HG03457 (cell line): ENCODE data around the gene NES.

Experiments used
- ATAC-seq: cut with Tn5 transposase; IDR thresholded peaks from one replicate; pipeline ENCODE4 v1.9.1; 2021; ENCODE audit warnings: moderate number of reproducible peaks; ENCODE audit not compliant: unreplicated experiment

Gene NES, protein sequence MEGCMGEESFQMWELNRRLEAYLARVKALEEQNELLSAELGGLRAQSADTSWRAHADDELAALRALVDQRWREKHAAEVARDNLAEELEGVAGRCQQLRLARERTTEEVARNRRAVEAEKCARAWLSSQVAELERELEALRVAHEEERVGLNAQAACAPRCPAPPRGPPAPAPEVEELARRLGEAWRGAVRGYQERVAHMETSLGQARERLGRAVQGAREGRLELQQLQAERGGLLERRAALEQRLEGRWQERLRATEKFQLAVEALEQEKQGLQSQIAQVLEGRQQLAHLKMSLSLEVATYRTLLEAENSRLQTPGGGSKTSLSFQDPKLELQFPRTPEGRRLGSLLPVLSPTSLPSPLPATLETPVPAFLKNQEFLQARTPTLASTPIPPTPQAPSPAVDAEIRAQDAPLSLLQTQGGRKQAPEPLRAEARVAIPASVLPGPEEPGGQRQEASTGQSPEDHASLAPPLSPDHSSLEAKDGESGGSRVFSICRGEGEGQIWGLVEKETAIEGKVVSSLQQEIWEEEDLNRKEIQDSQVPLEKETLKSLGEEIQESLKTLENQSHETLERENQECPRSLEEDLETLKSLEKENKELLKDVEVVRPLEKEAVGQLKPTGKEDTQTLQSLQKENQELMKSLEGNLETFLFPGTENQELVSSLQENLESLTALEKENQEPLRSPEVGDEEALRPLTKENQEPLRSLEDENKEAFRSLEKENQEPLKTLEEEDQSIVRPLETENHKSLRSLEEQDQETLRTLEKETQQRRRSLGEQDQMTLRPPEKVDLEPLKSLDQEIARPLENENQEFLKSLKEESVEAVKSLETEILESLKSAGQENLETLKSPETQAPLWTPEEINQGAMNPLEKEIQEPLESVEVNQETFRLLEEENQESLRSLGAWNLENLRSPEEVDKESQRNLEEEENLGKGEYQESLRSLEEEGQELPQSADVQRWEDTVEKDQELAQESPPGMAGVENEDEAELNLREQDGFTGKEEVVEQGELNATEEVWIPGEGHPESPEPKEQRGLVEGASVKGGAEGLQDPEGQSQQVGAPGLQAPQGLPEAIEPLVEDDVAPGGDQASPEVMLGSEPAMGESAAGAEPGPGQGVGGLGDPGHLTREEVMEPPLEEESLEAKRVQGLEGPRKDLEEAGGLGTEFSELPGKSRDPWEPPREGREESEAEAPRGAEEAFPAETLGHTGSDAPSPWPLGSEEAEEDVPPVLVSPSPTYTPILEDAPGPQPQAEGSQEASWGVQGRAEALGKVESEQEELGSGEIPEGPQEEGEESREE (N-terminal part only)

DNA sequence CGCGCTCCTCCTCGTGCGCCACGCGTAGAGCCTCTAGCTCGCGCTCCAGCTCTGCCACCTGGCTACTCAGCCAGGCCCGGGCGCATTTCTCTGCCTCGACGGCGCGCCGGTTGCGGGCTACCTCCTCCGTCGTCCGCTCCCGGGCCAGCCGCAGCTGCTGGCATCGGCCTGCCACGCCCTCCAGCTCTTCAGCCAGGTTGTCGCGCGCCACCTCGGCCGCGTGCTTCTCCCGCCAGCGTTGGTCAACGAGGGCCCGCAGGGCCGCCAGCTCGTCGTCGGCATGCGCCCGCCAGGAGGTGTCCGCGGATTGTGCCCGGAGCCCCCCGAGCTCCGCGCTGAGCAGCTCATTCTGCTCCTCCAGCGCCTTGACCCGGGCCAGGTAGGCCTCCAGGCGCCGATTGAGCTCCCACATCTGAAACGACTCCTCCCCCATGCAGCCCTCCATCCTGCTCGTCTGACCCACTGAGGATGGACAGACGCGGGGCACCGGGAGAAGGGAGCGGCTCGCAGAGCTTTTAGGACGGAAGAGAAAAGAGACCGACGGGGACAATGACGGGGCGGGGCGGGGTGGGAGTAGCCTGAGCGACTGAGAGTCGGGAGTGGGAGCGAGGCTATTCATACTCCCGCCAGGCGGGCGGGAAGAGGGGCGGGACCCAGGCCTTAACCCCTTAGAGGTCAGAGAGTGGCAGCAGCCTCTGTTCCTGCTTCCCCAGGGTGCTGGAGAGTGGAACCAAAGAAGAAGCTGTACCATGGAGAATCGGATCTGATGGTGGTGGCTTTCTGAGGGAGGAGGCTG lies at the start of gene NES:
Gene NES, minus strand, starts transcription at position 588 of the 796 bp plus-strand sequence. Its CDS starts 143 bp downstream, at position 445.
- ATAC-seq = no peak

DNA sequence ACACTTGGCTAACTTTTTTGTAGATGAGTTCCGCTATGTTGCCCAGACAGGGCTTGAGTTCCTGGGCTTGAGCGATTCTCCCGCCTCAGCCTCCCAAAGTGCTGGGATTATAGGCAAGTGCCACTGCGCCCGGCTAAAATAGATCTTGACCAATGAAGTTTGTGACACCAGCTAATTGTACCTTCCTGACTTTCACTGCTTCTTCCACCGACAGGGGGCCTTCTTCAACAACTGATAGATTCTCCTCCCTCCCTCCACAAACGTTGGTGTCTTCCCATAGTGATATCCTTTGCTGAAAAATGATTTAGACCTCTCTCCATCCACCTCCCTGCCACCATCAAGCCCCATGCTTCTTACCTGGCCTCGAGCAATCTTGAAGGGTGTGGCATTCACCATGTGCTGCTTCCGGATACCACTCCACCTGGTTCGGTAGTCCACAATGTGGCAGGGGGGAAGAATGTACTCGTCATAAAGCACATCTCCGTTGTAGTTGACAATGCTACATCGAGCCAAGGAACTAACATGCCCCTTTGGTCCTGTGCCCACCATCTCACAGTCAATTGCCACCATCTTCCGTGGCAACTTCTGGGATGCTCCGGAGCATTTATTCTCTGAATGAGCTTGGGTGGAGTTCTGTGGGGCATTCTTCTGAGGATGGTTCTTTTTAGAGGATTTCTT lies 49.5 kb upstream of the NES start:
- ATAC-seq = no peak

DNA sequence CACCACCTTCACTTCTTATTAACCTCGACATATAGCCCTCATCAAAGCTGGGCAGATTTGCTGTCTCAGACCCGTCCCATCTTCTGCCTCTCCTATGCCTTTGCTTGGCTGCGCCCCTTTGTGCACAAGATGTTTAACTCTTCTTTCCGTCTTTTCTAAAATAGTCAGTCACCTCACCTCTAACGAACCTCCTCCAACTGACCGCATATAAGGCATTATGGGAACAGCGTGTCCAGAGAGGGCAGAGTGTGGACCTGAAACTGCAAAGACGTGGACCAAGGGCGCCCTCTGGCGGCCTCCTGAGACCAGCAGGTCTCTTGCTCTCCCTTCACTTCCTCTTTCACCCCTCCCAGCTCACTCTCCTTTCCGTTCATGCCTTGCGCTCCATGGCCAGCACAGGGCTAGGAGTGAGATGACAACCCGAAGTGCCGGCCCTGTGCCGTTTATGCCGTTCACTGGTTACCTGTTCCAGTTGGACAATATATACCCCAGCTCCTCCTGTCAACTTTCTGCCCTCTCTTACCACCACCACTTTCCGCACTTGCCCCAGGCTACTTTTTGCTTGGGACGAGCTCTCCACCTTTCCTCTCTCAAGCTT lies 48.6 kb upstream of the NES start:
- ATAC-seq = no peak

DNA sequence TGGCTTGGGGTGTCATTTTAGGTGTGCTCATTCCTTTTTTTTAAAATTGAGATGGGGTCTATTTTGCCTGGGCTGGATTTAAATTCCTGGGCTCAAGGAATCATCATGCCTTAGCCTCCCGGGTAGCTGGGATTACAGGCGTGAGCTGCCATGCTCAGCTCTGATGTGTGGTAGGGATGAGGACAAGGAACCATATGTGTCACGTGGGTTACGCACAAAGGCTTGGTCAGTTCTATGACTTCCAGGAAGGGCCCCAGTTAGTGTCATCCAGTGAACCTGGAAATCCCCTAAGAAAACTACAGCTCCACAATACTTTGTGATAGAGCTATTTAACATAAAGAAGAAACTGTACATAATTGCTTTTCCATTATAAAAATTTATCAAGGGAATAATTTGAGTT lies 44.3 kb upstream of the NES start:
- no peak for ATAC-seq

DNA sequence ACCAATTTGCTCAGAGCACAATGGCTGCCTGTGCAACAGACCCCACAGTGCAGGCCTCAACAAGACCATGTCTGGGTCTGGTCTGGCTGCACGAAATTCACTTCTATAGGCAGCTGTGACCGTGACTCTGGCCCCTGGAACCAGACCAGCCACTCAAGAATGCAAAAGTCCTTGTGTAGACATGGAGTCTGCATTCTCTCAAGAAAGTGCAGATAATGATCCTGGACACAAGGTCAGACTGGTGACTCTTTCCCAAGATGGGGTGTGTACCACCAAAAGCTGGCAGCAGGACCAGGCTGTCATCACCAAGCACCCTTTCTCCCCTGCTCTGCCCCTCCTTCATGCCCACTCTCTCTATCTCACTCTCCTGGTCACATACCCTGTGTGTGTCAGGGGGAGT lies 43.9 kb upstream of the NES start:
- ATAC-seq = no peak

DNA sequence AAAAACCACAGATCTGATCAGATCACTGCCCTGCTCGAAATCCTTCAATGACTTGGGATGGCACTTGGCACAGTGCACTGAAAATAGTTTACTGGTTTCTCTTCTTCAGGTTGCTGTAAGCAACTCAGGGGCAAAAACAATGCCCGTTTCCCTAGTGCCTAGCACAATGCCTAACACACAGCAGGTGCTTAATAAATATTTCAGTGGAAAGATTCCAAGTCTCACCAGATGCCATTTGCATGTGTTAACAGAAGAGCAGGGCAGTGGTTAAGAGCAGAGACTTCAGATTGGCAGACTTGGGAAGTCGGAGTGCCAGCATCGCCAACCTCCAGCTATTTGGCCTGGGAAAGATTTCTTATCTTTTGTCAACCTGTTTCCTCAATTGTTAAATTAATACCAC lies 40.1 kb upstream of the NES start:
- no peak for ATAC-seq

DNA sequence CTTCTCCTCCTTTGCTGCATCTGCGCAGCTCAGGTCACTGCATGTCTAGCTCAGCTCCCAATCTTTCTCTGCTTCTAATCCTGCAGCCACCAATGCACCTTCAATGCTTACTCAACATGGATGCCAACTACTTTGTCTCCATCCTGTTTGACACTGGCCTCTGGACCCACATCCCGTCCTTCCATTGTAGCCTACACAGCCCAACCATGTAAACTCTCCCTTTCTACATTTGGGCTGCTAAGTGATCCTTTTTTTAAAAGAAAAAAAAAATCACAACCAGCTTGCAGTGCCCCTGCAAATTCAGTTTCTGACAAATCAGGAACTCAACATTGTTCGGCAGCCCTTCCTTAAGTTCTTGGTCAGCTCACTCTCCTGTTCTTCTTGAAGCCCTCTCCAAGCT lies 37.6 kb upstream of the NES start:
- ATAC-seq = no peak

DNA sequence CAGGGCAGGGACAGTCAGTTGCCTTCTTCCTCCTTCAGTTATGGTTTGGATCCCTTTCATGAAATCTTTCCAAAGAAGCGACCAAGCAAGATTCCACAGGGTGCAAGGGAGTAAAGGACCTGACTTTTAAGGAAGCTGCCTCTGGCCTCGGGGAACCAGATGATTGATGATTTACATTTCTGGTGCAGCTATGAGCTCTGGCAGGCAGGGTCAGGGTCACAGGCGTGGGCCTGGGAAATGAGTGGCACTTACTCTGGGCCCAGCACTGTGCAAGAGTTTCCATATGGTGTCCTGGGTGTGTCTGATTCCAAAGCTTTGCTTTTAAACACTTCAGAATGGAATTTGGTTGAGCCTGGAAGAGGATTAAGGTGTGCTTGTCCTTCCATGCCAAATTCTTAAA lies 35.4 kb upstream of the NES start:
- no peak for ATAC-seq

DNA sequence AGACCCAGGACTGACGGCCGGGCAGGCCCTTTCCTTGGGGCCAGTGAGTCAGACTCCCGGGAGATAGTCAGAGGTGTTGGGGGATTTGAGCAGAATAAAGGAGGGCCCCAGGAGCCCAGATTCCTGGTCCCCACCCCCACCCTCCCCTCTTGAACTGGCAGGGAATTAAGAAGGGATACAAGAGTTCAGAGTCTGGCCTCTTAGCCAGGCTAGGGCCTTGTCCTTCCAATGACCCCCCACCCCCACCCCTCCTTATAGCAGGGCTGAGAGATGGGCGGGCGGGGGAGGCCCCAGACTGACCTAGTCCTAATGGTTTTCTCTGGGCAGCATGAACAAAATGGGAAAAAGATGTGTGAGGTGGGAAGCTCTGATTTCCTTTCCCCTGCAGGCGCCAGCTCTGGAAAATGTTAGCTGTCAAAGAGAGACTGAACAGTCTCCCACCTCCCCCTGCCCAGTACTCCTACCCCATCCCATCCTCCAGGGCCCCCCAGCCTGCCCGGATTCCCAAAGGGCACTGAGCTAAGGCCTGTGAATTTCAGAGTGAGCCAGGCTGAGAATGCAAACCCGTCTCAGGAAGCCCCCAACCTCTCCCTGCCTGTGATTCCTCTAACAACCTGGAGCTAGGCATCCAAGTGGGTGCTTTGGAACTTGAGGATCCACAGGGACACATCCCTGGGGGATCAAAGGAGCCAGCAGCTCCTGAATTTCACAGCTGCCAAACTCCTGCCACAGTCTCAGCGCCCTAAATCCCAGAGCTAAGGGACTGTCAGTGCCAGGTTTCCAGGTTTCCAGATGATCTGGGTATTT lies 34.0 kb upstream of the NES start:
- ATAC-seq = no peak

DNA sequence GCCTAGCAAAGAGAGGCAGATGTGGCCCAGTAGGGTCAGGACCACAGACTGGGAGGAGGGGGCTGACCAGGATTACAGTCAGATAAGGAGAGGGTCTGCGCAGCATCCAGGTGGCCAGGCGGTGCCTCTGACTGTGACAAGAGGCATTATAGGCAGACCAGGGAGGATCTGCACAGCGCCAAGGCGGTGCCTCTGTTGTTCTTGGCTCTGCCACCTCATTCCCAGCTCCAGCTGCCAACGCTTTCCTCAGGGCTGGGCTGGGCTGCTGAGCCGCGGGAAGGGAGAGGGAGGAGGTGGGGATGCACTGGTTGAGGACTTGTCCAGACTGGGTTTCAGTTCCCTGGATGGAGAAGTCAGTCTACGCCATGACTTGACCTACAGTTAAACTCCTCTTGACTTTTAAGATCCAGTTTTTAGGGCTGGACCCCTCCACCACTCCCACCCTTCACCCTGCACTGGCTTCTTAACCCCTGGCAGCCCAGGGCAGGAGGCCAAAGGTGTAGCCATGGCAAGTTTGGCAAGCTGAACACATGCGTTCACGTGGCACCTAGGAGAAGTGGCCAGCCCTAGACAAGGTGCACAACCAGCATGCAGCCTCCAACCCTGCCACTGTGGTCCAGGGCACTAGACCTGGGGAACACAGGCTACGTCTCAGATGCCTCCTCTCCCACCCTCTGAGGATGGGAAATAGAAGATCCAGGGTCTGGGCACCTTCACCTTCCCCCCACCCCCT lies 32.7 kb upstream of the NES start:
- no peak for ATAC-seq

DNA sequence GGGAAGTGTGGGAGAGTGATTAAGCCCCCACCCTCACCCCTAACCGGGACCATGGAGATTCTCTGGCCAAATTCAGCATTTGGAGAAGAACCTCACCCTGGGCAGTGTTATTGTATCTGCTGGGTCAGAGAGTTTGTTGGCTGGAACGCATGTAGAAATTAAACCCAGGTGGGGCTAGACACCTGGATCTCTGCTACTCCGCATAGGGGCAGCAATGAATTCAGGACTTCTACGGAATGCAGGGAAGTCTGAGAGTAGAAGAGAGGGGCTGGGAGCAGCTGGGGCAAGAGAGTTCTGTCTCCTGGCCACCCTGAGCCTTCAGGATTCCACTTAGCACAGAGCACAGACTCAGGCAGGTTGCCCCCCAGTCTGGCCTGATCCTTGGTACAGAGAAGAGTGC lies 31.8 kb upstream of the NES start:
- no peak for ATAC-seq

DNA sequence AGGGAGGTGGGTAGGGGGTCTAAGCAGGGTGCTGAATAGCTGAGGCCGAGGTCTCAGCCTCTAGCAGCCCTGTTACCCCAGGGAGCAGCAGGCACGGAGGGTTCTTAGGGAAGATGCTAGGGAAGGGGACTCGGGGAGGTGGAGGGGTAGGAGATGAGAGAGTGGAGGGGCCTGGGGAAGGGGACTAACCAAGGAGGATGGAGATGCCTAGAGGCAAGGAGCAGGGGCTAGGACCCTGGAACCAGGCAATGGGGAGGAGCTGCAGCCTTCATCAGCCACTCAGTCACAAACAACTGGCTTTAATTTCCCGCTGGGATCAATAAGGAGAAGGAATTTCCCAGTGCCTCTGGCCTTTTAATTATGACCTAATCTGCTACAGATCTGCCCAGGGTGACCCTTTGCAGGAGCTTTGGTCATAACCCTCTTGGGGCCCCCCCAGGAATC lies 31.0 kb upstream of the NES start:
- ATAC-seq = no peak

DNA sequence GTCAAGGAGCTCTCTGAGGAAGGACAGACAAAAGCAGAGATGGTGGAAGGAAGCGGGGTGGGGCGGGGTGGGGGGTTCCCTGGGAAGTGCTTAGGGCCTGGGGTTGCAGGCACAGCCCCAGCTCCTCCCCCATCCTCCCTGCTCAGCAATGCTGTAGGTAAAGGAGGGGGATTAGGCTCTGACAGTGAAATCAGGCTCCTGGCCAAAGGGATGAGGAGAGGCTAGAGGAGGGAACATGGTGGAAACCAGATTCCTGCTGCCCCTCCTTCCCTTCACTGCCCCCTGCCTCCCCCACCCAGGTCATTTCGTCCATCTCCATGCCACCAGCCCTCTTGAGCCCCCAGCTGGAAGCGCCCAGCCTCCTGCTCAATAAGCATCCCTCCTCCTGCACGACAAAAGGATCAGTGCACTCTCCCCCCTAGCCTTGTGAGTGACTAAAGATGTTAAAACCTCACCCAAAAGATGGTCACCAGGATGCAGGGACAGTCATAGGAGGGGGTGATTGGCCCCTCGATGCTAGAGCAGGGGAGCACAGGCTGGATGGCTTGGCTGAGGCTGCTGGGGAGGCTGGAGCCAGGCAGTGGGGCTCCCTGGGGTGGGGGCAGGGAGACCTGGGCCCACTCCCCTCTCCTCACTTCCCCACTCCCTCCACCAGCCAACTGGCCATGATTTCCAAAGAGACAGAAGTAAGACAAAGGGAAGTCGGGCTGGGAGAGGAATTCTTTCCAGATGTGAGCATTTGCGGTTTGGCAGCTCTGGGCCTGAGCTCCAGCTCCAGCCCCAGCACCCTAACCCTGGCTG lies 30.4 kb upstream of the NES start:
- no peak for ATAC-seq

DNA sequence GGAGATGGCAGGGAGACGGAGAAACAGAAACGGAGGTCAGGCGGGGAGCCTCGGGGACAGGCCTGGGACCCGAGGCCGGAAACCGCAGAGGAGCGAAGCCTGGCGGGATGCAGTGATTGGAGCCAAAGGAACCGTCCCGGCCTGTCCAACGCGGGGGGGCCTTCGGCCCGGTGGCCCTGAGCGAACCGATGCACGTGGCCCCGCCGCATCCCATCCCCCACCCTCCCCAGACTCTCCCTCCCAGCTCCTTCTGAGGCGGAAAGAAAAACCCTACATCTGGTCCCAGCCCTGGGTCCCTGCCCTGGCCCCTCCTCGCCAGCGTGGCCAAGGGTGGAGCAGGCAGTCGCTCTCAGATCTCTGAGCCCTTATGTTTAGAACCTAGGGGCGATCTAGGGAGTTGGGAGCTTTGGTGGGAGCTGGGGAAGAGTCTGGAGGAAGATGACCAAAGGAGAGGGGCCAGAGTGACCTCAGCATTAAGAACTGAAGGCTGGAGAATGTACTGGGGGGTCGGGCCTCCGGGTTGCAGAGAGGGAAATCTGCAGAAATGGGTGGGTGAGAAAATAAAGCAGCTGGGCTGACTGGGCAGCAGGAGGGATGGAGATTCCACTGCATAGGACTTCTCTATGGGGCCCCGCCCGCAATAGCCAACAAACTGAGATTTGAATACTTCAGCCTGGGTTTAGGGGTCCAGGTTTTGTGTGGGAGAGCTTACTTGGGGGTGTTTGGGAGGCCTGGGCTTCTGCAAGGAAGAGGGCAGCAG lies 29.6 kb upstream of the NES start:
- ATAC-seq = no peak

DNA sequence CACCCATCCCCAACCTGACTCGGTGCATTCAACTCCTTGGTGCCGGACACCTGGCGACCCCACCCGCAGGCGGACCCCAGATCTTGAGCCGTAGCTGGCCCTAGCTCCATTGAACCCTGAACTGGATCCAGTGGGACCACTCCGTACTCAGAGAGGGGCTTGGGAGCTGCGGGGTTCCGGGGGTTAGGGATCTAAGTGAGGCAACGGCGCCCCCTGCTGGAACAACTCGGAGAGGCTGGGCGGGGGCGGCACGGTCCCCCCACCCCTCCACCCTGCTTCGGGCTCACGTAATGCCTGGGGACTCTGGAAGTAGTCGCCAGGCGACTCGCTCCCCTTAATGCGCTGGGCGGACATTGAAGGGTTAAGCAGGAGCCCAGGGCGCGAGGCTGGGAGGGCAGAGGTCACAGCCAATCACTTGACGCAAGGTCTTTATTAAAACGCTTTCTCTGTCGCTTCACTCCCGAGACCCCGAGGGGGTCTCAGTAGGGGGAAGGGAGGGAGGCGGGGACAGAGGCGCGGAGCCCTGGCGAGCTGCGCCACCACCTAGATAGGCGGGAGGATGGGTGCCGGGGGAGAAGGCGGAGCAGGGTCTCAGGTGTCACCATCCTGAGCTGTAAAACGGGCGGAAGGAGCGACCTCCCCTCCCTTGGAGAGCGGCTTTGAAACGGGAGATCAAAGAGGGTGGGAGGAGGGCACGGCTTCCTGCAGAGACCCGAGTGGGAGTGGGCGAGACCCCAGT lies 28.9 kb upstream of the NES start:
- no peak for ATAC-seq
